CD4-positive, alpha-beta T cell (primary cell): ENCODE results near the gene NCK2. TPM values are rescaled to one million over a fixed set of nuclear protein-coding genes. Genes with fewer than 3 reads are reported as not detected.

Source experiments
- ATAC-seq: fragments of 200-7000 bp; cut with Tn5 transposase; one replicate; pipeline ENCODE4 v1.10.0; 2022; ENCODE audit warnings: mild to moderate bottlenecking; ENCODE audit not compliant: poor library complexity
- CTCF ChIA-PET: fragments of 350-600 bp; sonication (Branson Sonifier 250); formaldehyde crosslinking; loops from one replicate; lab custom pipeline; 2021; ENCODE audit warnings: antibody characterized with exemption, inconsistent platforms; lab: Charles Lee
- POLR2A ChIA-PET: fragments of 350-600 bp; sonication (Branson Sonifier 250); formaldehyde crosslinking; loops from one replicate; lab custom pipeline; 2021; ENCODE audit warnings: antibody characterized with exemption, inconsistent platforms; lab: Charles Lee
- DNase-seq, 14 experiments: peaks; one replicate each; pipeline ENCODE4 v3.0.0-alpha.2; 2013 to 2020; ENCODE audit warnings: mixed read lengths in 2 of 14
- H3K27ac ChIP-seq, 2 donors: one replicate each; pipeline versions ENCODE4 v1.5.1 to v1.7.0; 2013; ENCODE audit warnings: low read length in 2 of 2, low read depth in 1 of 2, mild to moderate bottlenecking in 1 of 2
- H3K27me3 ChIP-seq, 2 experiments: 1 replicate in 1 of 2; 2 replicates in 1 of 2; pipeline versions ENCODE4 v1.6.1 to v1.7.0; 2013; ENCODE audit warnings: low read length in 2 of 2, control low read depth in 1 of 2, mild to moderate bottlenecking in 1 of 2, moderate library complexity in 1 of 2; ENCODE audit not compliant: insufficient read depth in 2 of 2, control insufficient read depth in 1 of 2
- H3K36me3 ChIP-seq: one replicate; pipeline ENCODE4 v1.6.1; 2013; ENCODE audit warnings: low read length, control low read depth; ENCODE audit not compliant: insufficient read depth
- H3K4me1 ChIP-seq: one replicate; pipeline ENCODE4 v1.6.1; 2013; ENCODE audit warnings: low read length, control low read depth; ENCODE audit not compliant: insufficient read depth
- H3K4me3 ChIP-seq: one replicate; pipeline ENCODE4 v1.5.1; 2013; ENCODE audit warnings: mild to moderate bottlenecking, low read length, moderate library complexity
- H3K9me3 ChIP-seq, 2 experiments: 1 replicate in 1 of 2; 2 replicates in 1 of 2; pipeline versions ENCODE4 v1.6.1 to v1.7.0; 2013; ENCODE audit warnings: low read length in 2 of 2, mild to moderate bottlenecking in 2 of 2, control low read depth in 1 of 2, moderate library complexity in 1 of 2; ENCODE audit not compliant: control insufficient read depth in 1 of 2, insufficient read depth in 1 of 2
- H3K27ac Mint-ChIP-seq: one replicate; pipeline ENCODE4 v1.8.0; 2020; ENCODE audit warnings: mixed read lengths
- H3K27me3 Mint-ChIP-seq: one replicate; pipeline ENCODE4 v1.8.0; 2021; ENCODE audit warnings: mixed read lengths
- H3K36me3 Mint-ChIP-seq: one replicate; pipeline ENCODE4 v1.8.0; 2021; ENCODE audit warnings: low read depth, mixed read lengths
- H3K4me1 Mint-ChIP-seq: one replicate; pipeline ENCODE4 v1.8.0; 2021; ENCODE audit warnings: low read depth, mixed read lengths
- H3K4me3 Mint-ChIP-seq: one replicate; pipeline ENCODE4 v1.8.0; 2020; ENCODE audit warnings: mild to moderate bottlenecking, mixed read lengths
- H3K9me3 Mint-ChIP-seq: one replicate; pipeline ENCODE4 v1.8.0; 2020; ENCODE audit warnings: mixed read lengths
- CTCF ChIP-seq: fragments of 200-600 bp; IDR thresholded peaks from one replicate; pipeline ENCODE4 v1.8.0; 2022; ENCODE audit warnings: antibody characterized with exemption, mild to moderate bottlenecking
- intact Hi-C, 2 experiments: fragments of 100-400 bp; cut with DNase I in 1 of 2; cut with micrococcal nuclease in 1 of 2; formaldehyde crosslinking; loops; one replicate each; pipeline versions ENCODE4 v1.15.1 to v1.9.0; 2023 to 2025; cut with DNase I, micrococcal nuclease
- total RNA-seq, 174 experiments: library from RNA in 2 of 174; stranded (reverse) in 2 of 174; gene quantifications; one replicate each; pipeline ENCODE4 v1.2.3 and lab custom pipeline; 2021 to 2026

NCK2 gene
- total RNA-seq, 2 experiments from 2014 or later, result 92.1 to 92.3 TPM

- POLR2A ChIA-PET, result no interaction called here
- H3K4me3 Mint-ChIP-seq, result peak overlapping the region; percentile 11
- peak overlapping the region; percentile 97 for H3K27ac Mint-ChIP-seq
- intact Hi-C loops, result loop anchor here in 1 of 2 experiments (2.0 to 5.0 kb wide), 2 partner anchors 13 to 106 kb away; no protein-coding TSS in a partner anchor
- Histone ChIP-seq H3K27me3 (no peaks in the 10 kb centered on the region), H3K4me1 (peaks cover 68% of the 10 kb centered on the region), H3K27ac (peak overlapping the region; percentile 21 to 38), H3K4me3 (no peak overlapping the region), H3K36me3 (peaks cover 21% of the 10 kb centered on the region), H3K9me3 (peaks cover 0 to 8% of the 10 kb centered on the region in 2 experiments)
- TF ChIP-seq CTCF, result no peak
- H3K27me3 Mint-ChIP-seq, result no peaks in the 10 kb centered on the region
- H3K36me3 Mint-ChIP-seq, result peaks cover 73% of the 10 kb centered on the region
- CTCF ChIA-PET, result no interaction called here
- H3K4me1 Mint-ChIP-seq, result peaks cover 90% of the 10 kb centered on the region
- no peak for ATAC-seq
- no peak for DNase-seq
- H3K9me3 Mint-ChIP-seq, result no peaks in the 10 kb centered on the region
Observed at GRCh38 chr2:105853354-105854088, 108.8 kb downstream of the NCK2 start.

GRCh38 chr2:105854972-105855371, 110.3 kb downstream of the NCK2 start:
- no peak for TF ChIP-seq CTCF
- Histone ChIP-seq H3K4me1 (peaks cover 71% of the 10 kb centered on the region), H3K27me3 (no peaks in the 10 kb centered on the region), H3K36me3 (peaks cover 22% of the 10 kb centered on the region), H3K27ac (peak overlapping the region in 1 of 2 donors; percentile 82), H3K4me3 (no peak overlapping the region), H3K9me3 (peaks cover 0 to 8% of the 10 kb centered on the region in 2 experiments)
- intact Hi-C loops, result loop anchor here (2.0 to 5.0 kb wide), 7 partner anchors 14 to 232 kb away; no protein-coding TSS in a partner anchor
- Mint-ChIP-seq H3K4me3 (peak overlapping the region; percentile 56), H3K27ac (peak overlapping the region; percentile 97), H3K9me3 (no peaks in the 10 kb centered on the region), H3K4me1 (peaks cover 90% of the 10 kb centered on the region), H3K36me3 (peaks cover 70% of the 10 kb centered on the region), H3K27me3 (no peaks in the 10 kb centered on the region)
- no peak for ATAC-seq
- DNase-seq, result no peak
- CTCF ChIA-PET, result no interaction called here
- POLR2A ChIA-PET, result interaction anchor here (0.6 to 1.0 kb wide), 5 partner anchors 10 to 462 kb away, joined by 3 to 4 read pairs (median 3); no protein-coding TSS in a partner anchor

GRCh38 chr2:105856581-105856980, 111.9 kb downstream of the NCK2 start:
- H3K27ac ChIP-seq, result peak overlapping the region; percentile 82 to 90
- peaks cover 78% of the 10 kb centered on the region for H3K4me1 ChIP-seq
- Mint-ChIP-seq H3K27ac (peak overlapping the region; percentile 97), H3K36me3 (peaks cover 70% of the 10 kb centered on the region), H3K4me3 (peak overlapping the region; percentile 87), H3K27me3 (no peaks in the 10 kb centered on the region), H3K4me1 (peaks cover 95% of the 10 kb centered on the region), H3K9me3 (no peaks in the 10 kb centered on the region)
- DNase-seq (peak in 3 of 14 experiments; percentile 46 to 70 (median 67)), ATAC-seq (peak; percentile 53)
- CTCF ChIA-PET, result interaction anchor here (0.6 to 1.9 kb wide), 7 partner anchors 19 to 229 kb away, joined by 3 to 5 read pairs (median 4); no protein-coding TSS in a partner anchor
- H3K36me3 ChIP-seq, result peaks cover 27% of the 10 kb centered on the region
- peak overlapping the region; percentile 35 for H3K4me3 ChIP-seq
- H3K27me3 ChIP-seq, result no peaks in the 10 kb centered on the region
- H3K9me3 ChIP-seq, result peaks cover 0 to 8% of the 10 kb centered on the region in 2 experiments
- no peak for TF ChIP-seq CTCF
- POLR2A ChIA-PET, result interaction anchor here (0.6 to 3.6 kb wide), 15 partner anchors 10 to 238 kb away, joined by 3 to 30 read pairs (median 4); no protein-coding TSS in a partner anchor
- intact Hi-C loops, result loop anchor here (2.0 to 5.0 kb wide), 7 partner anchors 36 to 231 kb away; no protein-coding TSS in a partner anchor
